ENCODE measurements around the gene ASB10.

- TF ChIP-seq CTCF (IDR thresholded peaks at IDR 0.05) (no peak), POLR2A (IDR thresholded peaks at IDR 0.05) (no peak)
Observed at GRCh38 chr7:151138153-151138851, 48.7 kb downstream of the ASB10 start.

Data from esophagus squamous epithelium (tissue), 4 donors.